ENCODE measurements around the gene EHD1. TPM values are rescaled to one million over a fixed set of nuclear protein-coding genes. Genes with fewer than 3 reads are reported as not detected.

EHD1 gene
- total RNA-seq, 1 donor from 2014 or later: 19.8 TPM

DNA sequence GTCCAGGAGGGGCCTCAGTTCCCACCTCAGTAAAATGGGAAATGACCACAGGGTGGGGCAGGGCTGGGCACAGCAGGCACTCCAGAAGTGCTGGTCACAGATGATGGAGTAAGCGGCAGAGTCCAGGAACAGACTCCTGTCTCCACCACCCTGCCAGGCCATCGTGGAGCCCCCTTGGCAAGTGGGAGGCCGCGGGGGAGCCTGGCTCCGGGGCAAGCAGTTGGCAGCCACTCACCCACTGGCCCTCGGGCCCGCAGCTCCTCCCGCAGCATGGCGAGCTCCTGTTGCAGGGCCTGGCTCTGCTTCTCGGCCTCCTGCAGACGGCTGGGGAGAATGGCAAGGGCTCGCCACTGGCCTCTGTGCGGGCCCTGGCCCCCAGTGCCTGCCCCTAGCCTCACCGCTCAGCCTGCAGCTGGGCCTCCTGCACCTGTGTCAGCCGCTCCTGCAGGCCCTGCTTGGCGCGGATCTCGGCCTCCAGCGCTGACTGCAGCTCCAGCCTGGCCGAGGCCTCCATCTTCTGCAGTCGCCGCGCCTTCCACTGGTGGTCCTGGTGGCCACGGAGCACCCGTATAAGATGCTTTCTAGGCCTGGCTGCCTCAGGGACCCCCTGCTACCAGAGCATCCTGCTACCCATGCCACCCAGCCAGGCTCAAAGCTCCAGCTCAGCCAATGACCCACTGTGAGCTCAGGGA lies 44.2 kb downstream of the EHD1 start:
- Histone ChIP-seq H3K79me2 (ENCODE audit: low read depth) (no peaks in the 10 kb centered on the region), H2AFZ (replicated peaks) (no peak overlapping the region), H3K9me3 (ENCODE audit: low read depth) (no peaks in the 10 kb centered on the region), H3K4me1 (no peaks in the 10 kb centered on the region), H3K27me3 (no peaks in the 10 kb centered on the region), H3K9ac (no peak overlapping the region), H3F3A (ENCODE audit: low read depth) (no peaks in the 10 kb centered on the region), H4K20me1 (ENCODE audit: low read depth) (no peaks in the 10 kb centered on the region), H3K36me3 (no peaks in the 10 kb centered on the region), H3K4me3 (no peak overlapping the region), H3K27ac (no peak overlapping the region), H3K4me2 (no peak overlapping the region)
- no peak overlapping the region for H3K27ac Mint-ChIP-seq
- DNase-seq (ENCODE audit: low spot score): no peak
- no peaks in the 10 kb centered on the region for H3K36me3 Mint-ChIP-seq
- H3K27me3 Mint-ChIP-seq (ENCODE audit: insufficient read depth, low read depth): peaks cover 3% of the 10 kb centered on the region
- H3K9me3 Mint-ChIP-seq: no peaks in the 10 kb centered on the region
- no peak overlapping the region for H3K4me3 Mint-ChIP-seq
- H3K4me1 Mint-ChIP-seq: peaks cover 5% of the 10 kb centered on the region
- TF ChIP-seq EZH2phosphoT487 (IDR thresholded peaks at IDR 0.05): no peak
- no peak for TF ChIP-seq EZH2 (IDR thresholded peaks at IDR 0.05)
- TF ChIP-seq, protein P1, sequence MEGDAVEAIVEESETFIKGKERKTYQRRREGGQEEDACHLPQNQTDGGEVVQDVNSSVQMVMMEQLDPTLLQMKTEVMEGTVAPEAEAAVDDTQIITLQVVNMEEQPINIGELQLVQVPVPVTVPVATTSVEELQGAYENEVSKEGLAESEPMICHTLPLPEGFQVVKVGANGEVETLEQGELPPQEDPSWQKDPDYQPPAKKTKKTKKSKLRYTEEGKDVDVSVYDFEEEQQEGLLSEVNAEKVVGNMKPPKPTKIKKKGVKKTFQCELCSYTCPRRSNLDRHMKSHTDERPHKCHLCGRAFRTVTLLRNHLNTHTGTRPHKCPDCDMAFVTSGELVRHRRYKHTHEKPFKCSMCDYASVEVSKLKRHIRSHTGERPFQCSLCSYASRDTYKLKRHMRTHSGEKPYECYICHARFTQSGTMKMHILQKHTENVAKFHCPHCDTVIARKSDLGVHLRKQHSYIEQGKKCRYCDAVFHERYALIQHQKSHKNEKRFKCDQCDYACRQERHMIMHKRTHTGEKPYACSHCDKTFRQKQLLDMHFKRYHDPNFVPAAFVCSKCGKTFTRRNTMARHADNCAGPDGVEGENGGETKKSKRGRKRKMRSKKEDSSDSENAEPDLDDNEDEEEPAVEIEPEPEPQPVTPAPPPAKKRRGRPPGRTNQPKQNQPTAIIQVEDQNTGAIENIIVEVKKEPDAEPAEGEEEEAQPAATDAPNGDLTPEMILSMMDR (IDR thresholded peaks at IDR 0.05): no peak

DNA sequence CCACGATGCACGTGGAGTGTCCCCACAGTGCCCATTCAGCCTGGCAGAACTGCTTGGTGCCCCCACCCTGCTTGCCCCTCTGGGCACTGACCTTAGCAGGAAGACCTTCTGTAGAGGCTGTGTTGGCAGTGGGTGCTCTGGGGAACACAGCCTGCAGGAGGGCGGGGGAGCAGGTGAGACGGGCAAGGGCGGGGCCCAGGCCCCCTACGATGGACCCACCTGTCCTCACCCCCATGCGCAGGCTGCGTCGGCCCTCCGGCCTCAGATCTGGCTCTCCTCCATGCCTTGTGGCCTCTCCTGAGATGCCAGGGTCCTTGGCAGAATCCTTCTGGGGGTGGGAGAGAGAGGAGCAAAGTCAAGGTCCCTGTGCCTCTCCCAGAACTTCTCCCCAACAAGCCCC lies 44.9 kb downstream of the EHD1 start:
- Histone ChIP-seq H3K27me3 (no peaks in the 10 kb centered on the region), H3K9ac (no peak overlapping the region), H3K4me1 (no peaks in the 10 kb centered on the region), H3K4me3 (no peak overlapping the region), H3K9me3 (ENCODE audit: low read depth) (no peaks in the 10 kb centered on the region), H4K20me1 (ENCODE audit: low read depth) (no peaks in the 10 kb centered on the region), H3F3A (ENCODE audit: low read depth) (no peaks in the 10 kb centered on the region), H3K79me2 (ENCODE audit: low read depth) (no peaks in the 10 kb centered on the region), H3K4me2 (no peak overlapping the region), H3K27ac (no peak overlapping the region), H2AFZ (replicated peaks) (no peak overlapping the region), H3K36me3 (no peaks in the 10 kb centered on the region)
- TF ChIP-seq, protein P1 (IDR thresholded peaks at IDR 0.05): no peak
- no peak for TF ChIP-seq EZH2phosphoT487 (IDR thresholded peaks at IDR 0.05)
- no peak for TF ChIP-seq EZH2 (IDR thresholded peaks at IDR 0.05)
- Mint-ChIP-seq H3K9me3 (no peaks in the 10 kb centered on the region), H3K27ac (no peak overlapping the region), H3K27me3 (ENCODE audit: insufficient read depth, low read depth) (peaks cover 3% of the 10 kb centered on the region), H3K4me1 (peaks cover 5% of the 10 kb centered on the region), H3K36me3 (no peaks in the 10 kb centered on the region), H3K4me3 (no peak overlapping the region)
- no peak for DNase-seq (ENCODE audit: low spot score)

DNA sequence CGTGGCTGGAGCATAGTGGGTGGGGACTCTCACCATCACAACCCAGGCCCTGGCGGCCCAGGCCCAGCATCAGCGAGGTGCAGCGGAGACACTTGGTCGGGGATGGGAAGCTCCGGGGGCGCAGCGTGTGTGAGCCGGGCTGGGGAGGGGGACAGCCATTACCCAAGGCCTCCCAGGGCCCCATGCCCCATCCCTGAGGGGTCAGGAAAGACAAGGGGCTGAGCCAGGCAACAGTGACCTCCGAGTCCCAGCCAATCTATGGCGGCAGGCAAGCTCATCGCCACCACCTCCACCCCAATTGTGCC lies 45.3 kb downstream of the EHD1 start:
- H3K4me3 Mint-ChIP-seq: no peak overlapping the region

More for the DNA sequence above, 45.3 kb downstream of the EHD1 start:
- Histone ChIP-seq H3K9ac (peak overlapping the region; percentile 8), H4K20me1 (ENCODE audit: low read depth) (no peaks in the 10 kb centered on the region), H3K9me3 (ENCODE audit: low read depth) (no peaks in the 10 kb centered on the region), H3K4me1 (no peaks in the 10 kb centered on the region), H3F3A (ENCODE audit: low read depth) (no peaks in the 10 kb centered on the region), H3K4me2 (no peak overlapping the region), H3K27me3 (no peaks in the 10 kb centered on the region), H2AFZ (replicated peaks) (no peak overlapping the region), H3K4me3 (no peak overlapping the region), H3K36me3 (no peaks in the 10 kb centered on the region), H3K27ac (no peak overlapping the region), H3K79me2 (ENCODE audit: low read depth) (no peaks in the 10 kb centered on the region)
- H3K9me3 Mint-ChIP-seq: no peaks in the 10 kb centered on the region
- H3K27ac Mint-ChIP-seq: no peak overlapping the region
- DNase-seq (ENCODE audit: low spot score): no peak
- no peaks in the 10 kb centered on the region for H3K36me3 Mint-ChIP-seq
- peaks cover 3% of the 10 kb centered on the region for H3K27me3 Mint-ChIP-seq (ENCODE audit: insufficient read depth, low read depth)
- H3K4me1 Mint-ChIP-seq: peaks cover 5% of the 10 kb centered on the region
- TF ChIP-seq EZH2 (IDR thresholded peaks at IDR 0.05) (no peak), EZH2phosphoT487 (IDR thresholded peaks at IDR 0.05) (no peak)
- TF ChIP-seq, protein P1 (IDR thresholded peaks at IDR 0.05): no peak

Measured in neural progenitor cell (in vitro differentiated cells).